GM19452 (cell line): ENCODE results near the gene VTA1.

Experiments used
- ATAC-seq: cut with Tn5 transposase; IDR thresholded peaks from one replicate; pipeline ENCODE4 v1.9.1; 2021; ENCODE audit not compliant: unreplicated experiment

The VTA1 gene

GRCh38 chr6:142262231-142262630, 115.2 kb downstream of the VTA1 start:
- no peak for ATAC-seq

GRCh38 chr6:142265476-142265875, 118.4 kb downstream of the VTA1 start:
- no peak for ATAC-seq

DNA sequence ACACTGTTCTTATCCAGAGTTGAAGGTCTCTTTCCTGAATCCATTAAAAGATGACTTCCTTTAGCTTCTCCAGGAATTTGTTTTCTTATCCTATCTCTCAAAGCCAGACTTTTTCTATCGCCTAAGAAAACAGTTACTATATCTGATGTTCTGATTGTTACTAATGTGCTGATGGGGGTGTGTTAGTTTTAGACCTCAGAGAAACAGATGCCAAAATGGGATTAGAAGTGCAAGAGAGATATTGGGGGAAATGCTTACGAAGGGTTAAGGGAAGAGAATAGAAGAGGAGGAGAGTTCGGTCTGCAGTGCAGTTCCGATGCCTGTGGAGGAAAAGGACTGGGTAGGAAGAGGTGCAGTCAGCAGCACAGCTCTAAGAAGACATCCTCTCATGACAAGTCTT, 119.0 kb downstream of the VTA1 start:
- ATAC-seq, result no peak

DNA sequence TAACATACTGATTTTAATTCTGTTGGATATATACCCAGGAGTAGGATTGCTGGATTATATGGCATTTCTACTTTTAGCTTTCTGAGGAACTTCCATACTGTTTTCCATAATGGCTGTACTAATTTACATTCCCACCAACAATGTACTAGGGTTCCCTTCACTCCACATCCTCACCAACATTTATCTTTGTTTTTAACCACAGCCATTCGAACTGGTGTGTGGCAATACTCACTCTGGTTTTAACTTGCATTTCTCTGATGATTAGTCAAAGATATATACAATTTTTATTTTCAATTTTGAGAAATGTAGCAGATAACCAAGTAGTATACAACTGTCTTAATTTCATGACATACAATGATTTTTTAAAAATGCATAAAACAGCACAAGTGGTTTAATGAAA, 124.4 kb downstream of the VTA1 start:
- no peak for ATAC-seq
